GM12878 (cell line): ENCODE data around the gene IL17RE. TPM values are rescaled to one million over a fixed set of nuclear protein-coding genes. Genes with fewer than 3 reads are reported as not detected.

Source experiments
- ATAC-seq: fragments of 200-7000 bp; cut with Tn5 transposase; 3 replicates; pipeline ENCODE4 v1.9.1; 2020; ENCODE audit warnings: mild to moderate bottlenecking, moderate library complexity
- BruUV-seq: library from RNA; stranded (reverse); fragments of 400-500 nt; replicated peaks from 2 replicates; lab custom pipeline; 2021; lab: Mats Ljungman, UMichigan
- CTCF ChIA-PET: fragments of 300-600 bp; sonication (Branson Sonifier 250); formaldehyde crosslinking; extraction: SDS; loops from one replicate; lab custom pipeline; 2021; ENCODE audit warnings: inconsistent platforms; lab: Yijun Ruan, JAX
- POLR2A ChIA-PET: fragments of 350-600 bp; formaldehyde crosslinking; extraction: SDS; loops from one replicate; lab custom pipeline; 2021; ENCODE audit warnings: inconsistent platforms; lab: Charles Lee
- RAD21 ChIA-PET: fragments of 300-600 bp; sonication (Branson Sonifier 250); formaldehyde crosslinking; loops from one replicate; lab custom pipeline; 2023; ENCODE audit warnings: antibody characterized with exemption; ENCODE audit not compliant: unreplicated experiment; lab: Charles Lee
- SMC1A ChIA-PET: fragments of 300-600 bp; sonication (Branson Sonifier 250); formaldehyde crosslinking; loops from one replicate; lab custom pipeline; 2023; ENCODE audit not compliant: unreplicated experiment, uncharacterized antibody; lab: Charles Lee
- DNase-seq: peaks from one replicate; pipeline ENCODE4 v3.0.0-alpha.2; 2011; ENCODE audit warnings: low read depth, low spot score
- FAIRE-seq: peaks from 3 replicates; lab custom pipeline; 2011; peaks lifted over from hg19 to GRCh38; lab: Jason Lieb, UNC
- H2AFZ ChIP-seq: 2 replicates; pipeline ENCODE4 v1.6.0; 2011; ENCODE audit warnings: low read depth, low read length, control low read depth; ENCODE audit not compliant: control insufficient read depth
- H3K27ac ChIP-seq: 2 replicates; pipeline ENCODE4 v1.5.1; 2011; ENCODE audit warnings: control low read depth; ENCODE audit not compliant: control insufficient read depth, insufficient read depth
- H3K27me3 ChIP-seq, 2 experiments: replicated peaks in 1 of 2; 2 replicates each; pipeline versions ENCODE4 v1.6.0 to v1.6.1; 2011; ENCODE audit warnings: low read length in 1 of 2; ENCODE audit not compliant: control insufficient read depth in 2 of 2, insufficient read depth in 2 of 2
- H3K36me3 ChIP-seq, 2 experiments: 2 replicates each; pipeline ENCODE4 v1.5.1; 2011; ENCODE audit warnings: low read length in 1 of 2; ENCODE audit not compliant: control insufficient read depth in 2 of 2, insufficient read depth in 2 of 2
- H3K4me1 ChIP-seq: 2 replicates; pipeline ENCODE4 v1.6.1; 2011; ENCODE audit warnings: mild to moderate bottlenecking, low read length, moderate library complexity, mixed read lengths; ENCODE audit not compliant: control insufficient read depth, insufficient read depth
- H3K4me2 ChIP-seq: 2 replicates; pipeline ENCODE4 v1.6.0; 2011; ENCODE audit warnings: control low read depth; ENCODE audit not compliant: control insufficient read depth, insufficient read depth
- H3K4me3 ChIP-seq: fragments of 200-600 bp; sonication (generic); 2 replicates; pipeline ENCODE4 v1.5.1; 2016
- H3K79me2 ChIP-seq: 2 replicates; pipeline ENCODE4 v1.6.0; 2011; ENCODE audit warnings: low read length; ENCODE audit not compliant: control insufficient read depth, insufficient read depth
- H3K9ac ChIP-seq: 2 replicates; pipeline ENCODE4 v1.8.0; 2011; ENCODE audit warnings: low read length, control low read depth, mixed read lengths; ENCODE audit not compliant: control insufficient read depth, insufficient read depth
- H3K9me3 ChIP-seq: replicated peaks from 3 replicates; pipeline ENCODE4 v1.5.1; 2011; ENCODE audit warnings: mild to moderate bottlenecking, low read length; ENCODE audit not compliant: control insufficient read depth, insufficient read depth
- H4K20me1 ChIP-seq: 2 replicates; pipeline ENCODE4 v1.6.0; 2011; ENCODE audit not compliant: control insufficient read depth, insufficient read depth
- BMI1 ChIP-seq: fragments of 450-650 bp; IDR thresholded peaks from 2 replicates; pipeline ENCODE4 v1.6.1; 2016; ENCODE audit warnings: mild to moderate bottlenecking, moderate library complexity, borderline replicate concordance
- CBFB ChIP-seq: IDR thresholded peaks from 2 replicates; pipeline ENCODE4 v1.6.1; 2016; ENCODE audit warnings: antibody characterized with exemption, low read depth
- CHD2 ChIP-seq: IDR thresholded peaks from 2 replicates; pipeline ENCODE4 v1.6.1; 2011; ENCODE audit warnings: low read depth, low read length, improper control_type of control experiment, borderline replicate concordance
- EP300 ChIP-seq, 2 experiments: fragments of 150-350 bp in 1 of 2; IDR thresholded peaks; 2 replicates each; pipeline ENCODE4 v1.6.1; 2011 to 2012; ENCODE audit warnings: low read depth in 2 of 2, low read length in 2 of 2, borderline replicate concordance in 1 of 2, improper control_type of control experiment in 1 of 2, inconsistent platforms in 1 of 2; ENCODE audit not compliant: control insufficient read depth in 1 of 2
- FOXM1 ChIP-seq: IDR thresholded peaks from 2 replicates; pipeline ENCODE4 v1.6.1; 2012; ENCODE audit warnings: low read depth, mild to moderate bottlenecking, inconsistent platforms, low read length, moderate library complexity
- JUND ChIP-seq: IDR thresholded peaks from 2 replicates; pipeline ENCODE4 v1.6.1; 2012; ENCODE audit warnings: low read depth, mild to moderate bottlenecking, low read length, improper control_type of control experiment, moderate library complexity
- MTA2 ChIP-seq: fragments of 450-650 bp; IDR thresholded peaks from 2 replicates; pipeline ENCODE4 v1.6.1; 2016; ENCODE audit warnings: low read depth, mild to moderate bottlenecking, moderate library complexity
- NFYA ChIP-seq: IDR thresholded peaks from 2 replicates; pipeline ENCODE4 v1.6.1; 2011; ENCODE audit warnings: low read depth, mild to moderate bottlenecking, low read length, improper control_type of control experiment, borderline replicate concordance
- NKRF ChIP-seq: fragments of 450-650 bp; conservative IDR thresholded peaks from 2 replicates; pipeline ENCODE4 v1.6.1; 2017; ENCODE audit warnings: mild to moderate bottlenecking, moderate library complexity
- SMC3 ChIP-seq: IDR thresholded peaks from 2 replicates; pipeline ENCODE4 v1.6.1; 2011; ENCODE audit warnings: low read length, improper control_type of control experiment, borderline replicate concordance
- STAT3 ChIP-seq: IDR thresholded peaks from 2 replicates; pipeline ENCODE4 v1.6.1; 2011; ENCODE audit warnings: low read depth, low read length, improper control_type of control experiment
- SUZ12 ChIP-seq: fragments of 200-600 bp; sonication (generic); IDR thresholded peaks from one replicate; pipeline ENCODE4 v1.6.1; 2018; ENCODE audit warnings: antibody characterized with exemption, mild to moderate bottlenecking; ENCODE audit not compliant: unreplicated experiment
- TAF1 ChIP-seq: IDR thresholded peaks from 2 replicates; pipeline ENCODE4 v1.6.1; 2011; ENCODE audit warnings: mild to moderate bottlenecking, low read depth, low read length, borderline replicate concordance
- USF2 ChIP-seq: IDR thresholded peaks from 2 replicates; pipeline ENCODE4 v1.6.1; 2011; ENCODE audit warnings: low read depth, low read length, improper control_type of control experiment, borderline replicate concordance
- YY1 ChIP-seq: IDR thresholded peaks from 2 replicates; pipeline ENCODE4 v1.6.1; 2011; ENCODE audit warnings: low read depth, mild to moderate bottlenecking, low read length
- ZBTB33 ChIP-seq: fragments of 450-650 bp; IDR thresholded peaks from 2 replicates; pipeline ENCODE4 v1.6.1; 2017; ENCODE audit warnings: mild to moderate bottlenecking
- WGBS: methylation state at CpG from one replicate; pipeline ENCODE4 v1.1.6; 2016; ENCODE audit warnings: low lambda C conversion rate; ENCODE audit not compliant: insufficient replicate concordance, insufficient coverage; ENCODE audit errors: missing lambda C conversion rate; 5-methylcytosine and 5-hydroxymethylcytosine counted together
- in situ Hi-C: fragments of 300-500 bp; cut with MboI; formaldehyde crosslinking; loops from 9 replicates; pipeline ENCODE4 v1.14.3; 2018; ENCODE audit warnings: mixed read lengths
- intact Hi-C: fragments of 100-400 bp; cut with micrococcal nuclease; formaldehyde crosslinking; loops from one replicate; pipeline ENCODE4 v1.14.2; 2022; ENCODE audit not compliant: unreplicated experiment
- polyA plus RNA-seq, 11 experiments: library from polyadenylated mRNA; depleted of rRNA in 4 of 11; unstranded in 6 of 11; stranded (reverse) in 5 of 11; fragments of >200 nt; fragmentation: Nextera tagmentation in 4 of 11; fragmentation: Illumina TruSeq in 1 of 11; extraction: Ambion mirVana in 4 of 11; extraction: Trizol in 1 of 11; gene quantifications; 1 replicate in 1 of 11; 2 replicates in 10 of 11; pipeline versions ENCODE4 v1.2.1 to v1.2.3, GENCODE V29; 2011 to 2016; ENCODE audit warnings: inconsistent platforms in 2 of 11, missing spikeins in 2 of 11, low read depth in 1 of 11
- total RNA-seq, 4 experiments: library from RNA; depleted of rRNA in 3 of 4; stranded (reverse); fragments of >200 nt in 3 of 4; fragmentation: Illumina TruSeq in 1 of 4; extraction: Trizol in 1 of 4; gene quantifications; 2 replicates each; pipeline versions ENCODE4 v1.2.1 to v1.2.3, GENCODE V29; 2013 to 2021
- TF ChIP-seq, protein P1 (sequence below): IDR thresholded peaks from 2 replicates; pipeline ENCODE4 v1.6.1; 2011; ENCODE audit warnings: borderline replicate concordance, low read depth, mild to moderate bottlenecking, moderate library complexity, mixed read lengths, low read length; ENCODE audit not compliant: insufficient read depth; ENCODE audit errors: extremely low read length

Gene IL17RE
- total and polyA plus RNA-seq, 10 of the 15 experiments (the other 5 are each of a cell fraction or from before 2014, with no cell fraction given): 0.04 to 0.51 (median 0.12) TPM; not detected in 2

DNA sequence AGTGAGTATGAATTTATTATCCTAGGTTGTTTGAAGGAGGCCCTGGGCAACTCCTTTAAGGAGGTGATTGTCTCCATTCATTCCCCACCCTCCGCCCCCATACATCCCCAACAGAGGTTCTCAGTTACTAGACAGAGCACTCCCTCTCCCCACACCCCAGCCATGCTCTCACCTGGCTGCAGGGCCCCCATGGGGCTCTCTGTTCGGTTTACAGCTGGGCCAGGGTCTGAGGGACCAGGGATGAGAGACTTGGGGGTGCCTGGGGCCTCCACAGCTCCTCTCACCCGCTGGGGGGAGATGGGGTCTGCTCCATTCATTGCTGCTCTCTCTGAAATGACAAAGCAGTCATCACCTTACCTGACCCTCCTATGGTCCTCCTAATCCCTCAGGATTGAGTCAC lies 45.9 kb downstream of the IL17RE start:
- peaks cover 0 to 6% of the 10 kb centered on the region in 2 experiments; a peak in 2 of 4 replicates for H3K36me3 ChIP-seq
- CTCF ChIA-PET: interaction anchor here (2.1 kb wide), 1 partner anchor 16 kb away, joined by 5 read pairs; no protein-coding TSS in a partner anchor
- in situ Hi-C loops: no loop called here
- RAD21 ChIA-PET: interaction anchor here (5.2 kb wide), 1 partner anchor 16 kb away, joined by 24 read pairs; the partner anchor contains the start of gene CRELD1
- no peak for DNase-seq
- no peak for ATAC-seq
- WGBS: 63% methylated on average over 3 of the region's 3 CpGs
- no peak overlapping the region for H2AFZ ChIP-seq
- no TSS peak for BruUV-seq
- no peaks in the 10 kb centered on the region for H4K20me1 ChIP-seq
- SMC1A ChIA-PET: interaction anchor here (0.7 to 1.4 kb wide), 2 partner anchors 14 to 16 kb away, joined by 3 to 4 read pairs; no protein-coding TSS in a partner anchor
- no peak overlapping the region for H3K4me2 ChIP-seq
- H3K79me2 ChIP-seq: no peaks in the 10 kb centered on the region
- H3K4me1 ChIP-seq: peaks cover 3% of the 10 kb centered on the region; the same call in 1 of the 2 replicates
- H3K9me3 ChIP-seq: no peaks in the 10 kb centered on the region
- POLR2A ChIA-PET: no interaction called here
- FAIRE-seq: no peak
- intact Hi-C loops: no loop called here
- H3K27ac ChIP-seq: no peak overlapping the region
- no peaks in the 10 kb centered on the region for H3K27me3 ChIP-seq
- no peak overlapping the region for H3K9ac ChIP-seq
- H3K4me3 ChIP-seq: no peak overlapping the region
- TF ChIP-seq NKRF: no peak
- TF ChIP-seq, protein P1, sequence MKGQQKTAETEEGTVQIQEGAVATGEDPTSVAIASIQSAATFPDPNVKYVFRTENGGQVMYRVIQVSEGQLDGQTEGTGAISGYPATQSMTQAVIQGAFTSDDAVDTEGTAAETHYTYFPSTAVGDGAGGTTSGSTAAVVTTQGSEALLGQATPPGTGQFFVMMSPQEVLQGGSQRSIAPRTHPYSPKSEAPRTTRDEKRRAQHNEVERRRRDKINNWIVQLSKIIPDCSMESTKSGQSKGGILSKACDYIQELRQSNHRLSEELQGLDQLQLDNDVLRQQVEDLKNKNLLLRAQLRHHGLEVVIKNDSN: no peak
- TF ChIP-seq FOXM1: no peak
- TF ChIP-seq BMI1: no peak
- TF ChIP-seq YY1: no peak
- TF ChIP-seq MTA2: no peak
- TF ChIP-seq USF2: no peak
- no peak for TF ChIP-seq ZBTB33
- no peak for TF ChIP-seq STAT3
- TF ChIP-seq SMC3: no peak
- TF ChIP-seq TAF1: no peak
- TF ChIP-seq NFYA: no peak
- no peak for TF ChIP-seq CBFB
- TF ChIP-seq EP300 (IDR thresholded peaks at IDR 0.05; ENCODE audit: borderline replicate concordance in 1 of 2, control insufficient read depth in 1 of 2, low read depth in 2 of 2, low read length in 2 of 2): no peak
- TF ChIP-seq SUZ12: no peak
- no peak for TF ChIP-seq JUND
- no peak for TF ChIP-seq CHD2
